ENCODE data around the gene SCUBE2. TPM values are rescaled to one million over a fixed set of nuclear protein-coding genes. Genes with fewer than 3 reads are reported as not detected.

Gene SCUBE2
- total RNA-seq, 4 donors from 2014 or later, result 0.24 to 3.6 (median 2.3) TPM

DNA sequence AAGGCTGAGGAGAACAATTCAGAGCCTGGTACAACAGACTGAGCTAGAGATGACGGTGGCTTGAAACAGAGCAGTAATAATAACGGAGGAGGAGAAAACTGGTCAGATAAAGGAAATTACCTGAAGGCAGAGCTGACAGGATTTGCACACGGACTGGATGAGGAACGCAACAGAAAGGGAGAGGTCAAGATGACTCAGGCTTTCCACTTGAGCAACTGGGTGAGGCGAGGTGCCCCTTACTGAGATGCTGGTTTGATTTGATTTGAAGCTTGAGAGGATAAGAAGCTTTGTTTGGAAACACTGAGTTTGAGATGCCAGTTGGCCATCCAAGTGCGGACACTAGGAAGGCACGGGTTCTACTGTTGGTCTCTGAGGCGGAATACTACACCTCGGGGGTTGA lies 52.2 kb downstream of the SCUBE2 start:
- in situ Hi-C loops (cut with MboI; ENCODE audit: low sequenced_read_pairs in 4 of 4) (no loop called here), intact Hi-C loops (cut with DNase I; ENCODE audit: low total_unique reads) (no loop called here)
- Histone ChIP-seq H3K4me1 (no peaks in the 10 kb centered on the region), H3K4me3 (no peak overlapping the region), H3K27me3 (no peaks in the 10 kb centered on the region), H3K9me3 (no peaks in the 10 kb centered on the region), H3K27ac (no peak overlapping the region), H3K36me3 (no peaks in the 10 kb centered on the region)
- ATAC-seq (no peak), DNase-seq (no peak)
- TF ChIP-seq POLR2A (IDR thresholded peaks at IDR 0.05), result no peak
- TF ChIP-seq, protein P1, sequence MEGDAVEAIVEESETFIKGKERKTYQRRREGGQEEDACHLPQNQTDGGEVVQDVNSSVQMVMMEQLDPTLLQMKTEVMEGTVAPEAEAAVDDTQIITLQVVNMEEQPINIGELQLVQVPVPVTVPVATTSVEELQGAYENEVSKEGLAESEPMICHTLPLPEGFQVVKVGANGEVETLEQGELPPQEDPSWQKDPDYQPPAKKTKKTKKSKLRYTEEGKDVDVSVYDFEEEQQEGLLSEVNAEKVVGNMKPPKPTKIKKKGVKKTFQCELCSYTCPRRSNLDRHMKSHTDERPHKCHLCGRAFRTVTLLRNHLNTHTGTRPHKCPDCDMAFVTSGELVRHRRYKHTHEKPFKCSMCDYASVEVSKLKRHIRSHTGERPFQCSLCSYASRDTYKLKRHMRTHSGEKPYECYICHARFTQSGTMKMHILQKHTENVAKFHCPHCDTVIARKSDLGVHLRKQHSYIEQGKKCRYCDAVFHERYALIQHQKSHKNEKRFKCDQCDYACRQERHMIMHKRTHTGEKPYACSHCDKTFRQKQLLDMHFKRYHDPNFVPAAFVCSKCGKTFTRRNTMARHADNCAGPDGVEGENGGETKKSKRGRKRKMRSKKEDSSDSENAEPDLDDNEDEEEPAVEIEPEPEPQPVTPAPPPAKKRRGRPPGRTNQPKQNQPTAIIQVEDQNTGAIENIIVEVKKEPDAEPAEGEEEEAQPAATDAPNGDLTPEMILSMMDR (IDR thresholded peaks at IDR 0.05 in 4 of 5, conservative IDR thresholded peaks at IDR 0.05 in 1 of 5), result no peak

DNA sequence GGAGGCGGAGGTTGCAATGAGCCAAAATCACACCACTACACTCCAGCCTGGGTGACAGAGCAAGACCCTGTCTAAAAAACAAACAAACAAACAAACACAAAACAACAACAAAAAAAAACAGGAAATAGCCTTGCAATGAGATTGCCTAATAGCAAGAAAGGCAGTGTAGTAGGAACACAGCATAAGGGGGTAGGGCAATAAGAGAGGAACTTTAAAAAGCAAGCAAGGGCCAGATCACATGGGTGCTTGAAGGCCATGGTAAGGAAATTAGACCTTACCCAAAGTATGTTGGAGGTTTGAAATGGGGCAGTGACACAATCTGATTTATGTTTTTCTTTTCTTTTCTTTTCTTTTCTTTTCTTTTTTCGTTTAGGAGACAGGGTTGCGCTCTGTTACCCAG lies 52.9 kb downstream of the SCUBE2 start:
- no peaks in the 10 kb centered on the region for H3K27me3 ChIP-seq
- intact Hi-C loops (cut with DNase I; ENCODE audit: low total_unique reads) (no loop called here), in situ Hi-C loops (cut with MboI; ENCODE audit: low sequenced_read_pairs in 4 of 4) (no loop called here)
- no peaks in the 10 kb centered on the region for H3K9me3 ChIP-seq
- no peaks in the 10 kb centered on the region for H3K4me1 ChIP-seq
- ATAC-seq, result no peak
- H3K27ac ChIP-seq, result no peak overlapping the region
- no peak for TF ChIP-seq POLR2A (IDR thresholded peaks at IDR 0.05)
- H3K4me3 ChIP-seq, result no peak overlapping the region
- DNase-seq, result no peak
- H3K36me3 ChIP-seq, result no peaks in the 10 kb centered on the region

DNA sequence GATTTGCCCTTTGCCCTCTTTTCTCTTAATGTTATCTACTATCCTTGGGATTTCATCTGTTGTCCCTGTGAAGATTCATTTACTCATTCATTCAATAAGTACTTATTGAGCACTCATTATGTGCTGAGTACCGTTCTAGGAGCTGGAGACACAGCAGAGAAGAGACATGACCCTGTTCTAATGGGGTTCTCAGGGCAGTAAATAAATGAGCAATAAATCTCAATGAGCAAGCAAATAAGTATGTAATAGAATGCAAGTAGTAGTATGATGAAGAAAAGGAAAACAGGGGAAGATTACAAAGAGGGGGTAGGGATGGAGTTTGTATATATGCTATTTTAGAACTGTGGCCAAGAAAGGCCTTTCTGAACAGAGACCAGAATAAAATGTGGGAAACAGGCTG lies 53.4 kb downstream of the SCUBE2 start:
- Histone ChIP-seq H3K36me3 (no peaks in the 10 kb centered on the region), H3K4me3 (no peak overlapping the region), H3K9me3 (no peaks in the 10 kb centered on the region), H3K4me1 (no peaks in the 10 kb centered on the region), H3K27me3 (no peaks in the 10 kb centered on the region), H3K27ac (no peak overlapping the region)
- intact Hi-C loops (cut with DNase I; ENCODE audit: low total_unique reads), result no loop called here
- in situ Hi-C loops (cut with MboI; ENCODE audit: low sequenced_read_pairs in 4 of 4), result no loop called here
- ATAC-seq (no peak), DNase-seq (no peak)
- TF ChIP-seq, protein P1 (IDR thresholded peaks at IDR 0.05 in 4 of 5, conservative IDR thresholded peaks at IDR 0.05 in 1 of 5), result no peak
- TF ChIP-seq POLR2A (IDR thresholded peaks at IDR 0.05), result no peak

DNA sequence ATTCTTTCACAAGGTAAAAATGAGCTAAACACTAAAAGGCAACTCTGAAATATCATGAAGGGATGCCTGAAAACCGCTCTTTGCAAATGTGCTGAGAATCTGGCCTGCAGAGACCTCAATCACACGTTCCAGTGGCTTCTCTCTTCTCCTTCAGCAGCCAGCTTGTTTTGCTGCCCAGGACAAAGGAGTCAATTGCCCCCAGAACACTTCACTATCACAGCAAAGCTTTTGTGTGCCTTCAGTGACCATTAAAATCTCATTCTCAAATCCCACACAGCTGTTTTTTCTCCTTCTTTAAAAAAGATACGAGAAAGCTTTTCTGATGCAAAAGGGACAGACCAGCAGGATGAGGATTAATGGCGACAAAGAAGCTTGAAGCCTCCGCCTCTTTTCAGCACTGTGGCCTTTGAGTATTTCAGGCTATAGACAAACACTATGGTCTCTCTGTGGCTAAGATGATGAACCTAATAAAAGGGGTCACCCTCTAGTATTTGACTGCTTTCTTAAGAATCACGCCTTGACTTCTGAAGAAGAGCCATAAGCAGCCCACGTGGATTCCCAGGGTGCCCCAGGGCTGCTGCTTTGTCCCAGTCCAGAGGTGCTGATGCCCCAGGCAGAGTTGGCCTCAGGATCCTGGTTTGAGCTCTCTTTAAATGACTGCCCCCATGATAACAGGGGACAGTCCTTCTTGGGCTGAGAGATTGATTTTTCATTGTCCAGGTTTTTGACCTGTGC lies 54.2 kb downstream of the SCUBE2 start:
- in situ Hi-C loops (cut with MboI; ENCODE audit: low sequenced_read_pairs in 4 of 4) (no loop called here), intact Hi-C loops (cut with DNase I; ENCODE audit: low total_unique reads) (no loop called here)
- Histone ChIP-seq H3K4me1 (no peaks in the 10 kb centered on the region), H3K27me3 (no peaks in the 10 kb centered on the region), H3K4me3 (no peak overlapping the region), H3K36me3 (no peaks in the 10 kb centered on the region), H3K27ac (no peak overlapping the region), H3K9me3 (no peaks in the 10 kb centered on the region)
- TF ChIP-seq POLR2A (IDR thresholded peaks at IDR 0.05), result no peak
- TF ChIP-seq, protein P1 (IDR thresholded peaks at IDR 0.05 in 4 of 5, conservative IDR thresholded peaks at IDR 0.05 in 1 of 5), result no peak
- no peak for DNase-seq
- no peak for ATAC-seq

DNA sequence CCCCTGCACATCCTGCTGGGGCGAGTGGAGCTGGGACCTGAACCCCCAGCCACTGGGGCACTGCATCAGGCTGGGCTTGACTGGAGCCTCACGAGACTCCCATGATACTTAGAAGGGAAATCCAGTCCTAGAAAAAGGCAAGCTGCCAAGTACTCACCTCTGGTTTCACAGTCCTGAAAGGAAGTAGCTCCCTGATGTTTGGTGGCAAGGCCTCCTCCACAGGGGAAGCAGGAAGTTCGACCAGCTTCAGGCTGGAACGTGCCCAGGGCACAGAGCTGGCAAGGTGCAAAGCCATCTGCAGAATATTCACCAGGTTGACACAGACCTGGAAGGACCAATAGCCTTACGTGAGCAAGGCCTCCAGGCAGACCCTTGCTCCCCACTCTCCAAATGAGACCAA lies 60.8 kb downstream of the SCUBE2 start:
- Histone ChIP-seq H3K36me3 (no peaks in the 10 kb centered on the region), H3K27me3 (no peaks in the 10 kb centered on the region), H3K9me3 (no peaks in the 10 kb centered on the region), H3K4me3 (no peak overlapping the region), H3K4me1 (no peaks in the 10 kb centered on the region), H3K27ac (no peak overlapping the region)
- in situ Hi-C loops (cut with MboI; ENCODE audit: low sequenced_read_pairs in 4 of 4) (no loop called here), intact Hi-C loops (cut with DNase I; ENCODE audit: low total_unique reads) (no loop called here)
- TF ChIP-seq POLR2A (IDR thresholded peaks at IDR 0.05), result no peak
- TF ChIP-seq, protein P1 (IDR thresholded peaks at IDR 0.05 in 4 of 5, conservative IDR thresholded peaks at IDR 0.05 in 1 of 5), result no peak
- ATAC-seq (no peak), DNase-seq (no peak)
